Body of pancreas (tissue), 4 donors: ENCODE data around the gene TGFBI.

ENCODE experiments used
- CTCF ChIP-seq, 7 experiments: fragments of 450-650 bp in 4 of 7; fragments of 200-600 bp in 3 of 7; sonication (generic) in 3 of 7; IDR thresholded peaks; one replicate each; pipeline ENCODE4 v1.5.1; 2016 to 2019; ENCODE audit warnings: antibody characterized with exemption in 7 of 7
- POLR2A ChIP-seq, 3 donors: fragments of 450-650 bp; IDR thresholded peaks; one replicate each; pipeline ENCODE4 v1.6.1; 2016; ENCODE audit warnings: antibody characterized with exemption in 3 of 3, mild to moderate bottlenecking in 2 of 3

- no peak for TF ChIP-seq CTCF (IDR thresholded peaks at IDR 0.05)
- TF ChIP-seq POLR2A (IDR thresholded peaks at IDR 0.05): no peak
Observed at GRCh38 chr5:136075466-136075891, 46.7 kb downstream of the TGFBI start.
